Activated CD8-positive, alpha-beta T cell treated with anti-CD3 and anti-CD28 coated beads, Interleukin-2, amount 10 ng/mL, durations not matched to agents 7 days and 5 days (primary cell): Measurements from ENCODE around the gene SERPINH1. TPM values are rescaled to one million over a fixed set of nuclear protein-coding genes. Genes with fewer than 3 reads are reported as not detected.

Experiments used
- ATAC-seq: fragments of 150-1000 bp; cut with Tn5 transposase; one replicate; pipeline ENCODE4 v1.10.0; 2021; ENCODE audit warnings: moderate library complexity
- CTCF ChIA-PET: fragments of 350-600 bp; sonication (Branson Sonifier 250); formaldehyde crosslinking; loops from one replicate; lab custom pipeline; 2021; ENCODE audit warnings: antibody characterized with exemption; lab: Charles Lee
- POLR2A ChIA-PET: fragments of 350-600 bp; sonication (Branson Sonifier 250); formaldehyde crosslinking; loops from one replicate; lab custom pipeline; 2021; ENCODE audit warnings: antibody characterized with exemption; lab: Charles Lee
- DNase-seq: peaks from one replicate; pipeline ENCODE4 v3.0.0-alpha.2; 2020
- H3K27ac Mint-ChIP-seq: one replicate; pipeline ENCODE4 v1.8.0; 2021; ENCODE audit warnings: mild to moderate bottlenecking, mixed read lengths
- H3K27me3 Mint-ChIP-seq: one replicate; pipeline ENCODE4 v1.8.0; 2021; ENCODE audit warnings: low read depth, mixed read lengths
- H3K36me3 Mint-ChIP-seq: one replicate; pipeline ENCODE4 v1.8.0; 2021; ENCODE audit warnings: low read depth, mixed read lengths
- H3K4me1 Mint-ChIP-seq: one replicate; pipeline ENCODE4 v1.8.0; 2021; ENCODE audit warnings: low read depth, mixed read lengths
- H3K4me3 Mint-ChIP-seq: one replicate; pipeline ENCODE4 v1.8.0; 2021; ENCODE audit warnings: mild to moderate bottlenecking, mixed read lengths
- H3K9me3 Mint-ChIP-seq: one replicate; pipeline ENCODE4 v1.8.0; 2022; ENCODE audit warnings: mixed read lengths; ENCODE audit not compliant: insufficient read depth
- total RNA-seq, 2 experiments: library from RNA; stranded (reverse); gene quantifications; one replicate each; pipeline ENCODE4 v1.2.3, GENCODE V29; 2021

Gene SERPINH1
- total RNA-seq, 2 experiments from 2014 or later: 9.3 to 10.8 TPM

DNA sequence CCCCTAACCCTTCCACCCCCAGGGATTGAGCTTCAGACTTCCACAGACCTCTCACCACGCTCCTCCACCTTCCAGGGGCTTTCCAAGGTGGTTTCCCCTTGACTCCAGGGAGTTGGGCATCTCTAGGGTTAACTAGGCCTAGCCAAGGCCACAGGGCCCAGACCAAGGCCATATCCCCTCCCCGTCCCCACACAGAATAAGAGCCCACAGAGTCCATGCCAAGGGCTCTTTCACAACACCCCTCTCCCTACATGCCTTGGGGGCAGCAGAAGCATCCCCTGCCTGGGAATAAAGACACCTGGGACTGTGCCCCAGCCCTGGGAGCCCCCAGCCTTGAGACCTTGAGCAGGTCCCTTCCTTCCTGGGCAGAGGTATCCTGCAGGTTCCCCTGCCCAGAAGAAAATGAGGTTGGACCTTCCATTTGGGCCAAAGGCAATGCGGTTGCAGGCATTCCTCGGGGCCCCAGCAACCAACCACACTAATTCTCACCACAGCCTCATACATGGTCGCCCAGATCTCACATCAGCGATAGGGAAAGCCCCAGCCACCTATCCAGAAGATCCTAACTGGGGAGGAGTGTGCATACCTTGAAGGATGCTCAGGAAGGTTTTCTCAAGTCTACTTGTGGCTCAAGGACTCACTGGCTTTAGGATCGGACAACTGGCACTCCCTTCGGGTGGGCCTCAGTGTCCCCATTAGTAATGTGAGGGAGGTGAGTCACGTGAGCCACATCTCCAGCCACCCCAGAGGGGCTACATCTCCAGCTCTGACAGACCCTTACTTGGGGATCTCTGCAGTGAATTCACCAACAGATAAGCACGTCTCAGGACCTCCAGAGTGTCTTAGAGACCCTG lies 38.0 kb upstream of the SERPINH1 start:
- H3K36me3 Mint-ChIP-seq: no peaks in the 10 kb centered on the region
- ChIA-PET CTCF (interaction anchor here (0.9 to 13.0 kb wide), 8 partner anchors 8 to 81 kb away, joined by 3 to 237 read pairs (median 3); no protein-coding TSS in a partner anchor), POLR2A (interaction anchor here (1.4 kb wide), 1 partner anchor 49 kb away, joined by 4 read pairs; no protein-coding TSS in a partner anchor)
- H3K27ac Mint-ChIP-seq: no peak overlapping the region
- H3K9me3 Mint-ChIP-seq: no peaks in the 10 kb centered on the region
- ATAC-seq (no peak), DNase-seq (no peak)
- peaks cover 28% of the 10 kb centered on the region for H3K27me3 Mint-ChIP-seq
- peak overlapping the region; percentile 82 for H3K4me3 Mint-ChIP-seq
- peaks cover 26% of the 10 kb centered on the region for H3K4me1 Mint-ChIP-seq

DNA sequence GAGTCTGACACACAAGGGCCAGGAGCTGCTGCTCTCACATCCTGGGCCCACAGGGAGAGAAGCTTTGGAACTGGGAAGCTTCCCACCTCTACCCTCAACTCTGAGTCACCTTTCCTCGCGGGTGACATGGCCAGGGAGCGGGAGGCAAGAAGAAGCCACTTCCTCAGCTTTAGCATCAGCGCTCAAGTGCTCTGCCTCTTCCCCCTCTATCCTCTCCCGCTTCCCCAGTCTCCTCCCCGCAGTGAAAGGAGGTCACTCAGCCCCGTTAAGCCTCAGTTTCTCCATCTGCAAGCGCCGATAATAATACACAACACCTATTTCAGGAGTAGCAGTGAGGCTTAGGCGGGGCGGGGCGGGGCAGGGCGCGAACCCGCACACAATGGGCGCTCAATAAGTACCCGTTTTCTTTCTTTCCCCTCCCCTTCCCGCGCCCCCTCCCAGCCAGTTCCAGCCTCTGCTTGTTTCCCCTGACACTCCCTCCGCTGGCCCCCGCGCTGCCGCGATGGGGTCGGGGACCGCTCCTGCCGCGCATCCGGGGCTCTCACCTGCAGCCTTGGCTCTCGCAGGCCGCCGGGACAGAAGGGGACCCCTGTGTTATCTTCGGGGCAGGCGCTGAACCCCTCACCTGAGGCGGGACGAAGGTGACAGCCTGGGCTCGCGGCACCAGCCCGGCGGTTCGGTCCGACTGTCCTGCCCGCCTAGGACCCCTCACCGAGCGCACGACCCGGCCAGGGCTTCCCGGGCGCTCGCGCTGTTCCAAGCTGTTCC lies 37.2 kb upstream of the SERPINH1 start:
- ATAC-seq (peak; percentile 27), DNase-seq (peak; percentile 49)
- Mint-ChIP-seq H3K9me3 (no peaks in the 10 kb centered on the region), H3K4me1 (peaks cover 26% of the 10 kb centered on the region), H3K4me3 (peak overlapping the region; percentile 82), H3K36me3 (no peaks in the 10 kb centered on the region), H3K27me3 (peaks cover 28% of the 10 kb centered on the region), H3K27ac (peak overlapping the region; percentile 59)
- ChIA-PET CTCF (interaction anchor here (0.8 to 13.0 kb wide), 15 partner anchors 8 to 101 kb away, joined by 3 to 237 read pairs (median 4); no protein-coding TSS in a partner anchor), POLR2A (interaction anchor here (1.0 kb wide), 1 partner anchor 84 kb away, joined by 3 read pairs; no protein-coding TSS in a partner anchor)

DNA sequence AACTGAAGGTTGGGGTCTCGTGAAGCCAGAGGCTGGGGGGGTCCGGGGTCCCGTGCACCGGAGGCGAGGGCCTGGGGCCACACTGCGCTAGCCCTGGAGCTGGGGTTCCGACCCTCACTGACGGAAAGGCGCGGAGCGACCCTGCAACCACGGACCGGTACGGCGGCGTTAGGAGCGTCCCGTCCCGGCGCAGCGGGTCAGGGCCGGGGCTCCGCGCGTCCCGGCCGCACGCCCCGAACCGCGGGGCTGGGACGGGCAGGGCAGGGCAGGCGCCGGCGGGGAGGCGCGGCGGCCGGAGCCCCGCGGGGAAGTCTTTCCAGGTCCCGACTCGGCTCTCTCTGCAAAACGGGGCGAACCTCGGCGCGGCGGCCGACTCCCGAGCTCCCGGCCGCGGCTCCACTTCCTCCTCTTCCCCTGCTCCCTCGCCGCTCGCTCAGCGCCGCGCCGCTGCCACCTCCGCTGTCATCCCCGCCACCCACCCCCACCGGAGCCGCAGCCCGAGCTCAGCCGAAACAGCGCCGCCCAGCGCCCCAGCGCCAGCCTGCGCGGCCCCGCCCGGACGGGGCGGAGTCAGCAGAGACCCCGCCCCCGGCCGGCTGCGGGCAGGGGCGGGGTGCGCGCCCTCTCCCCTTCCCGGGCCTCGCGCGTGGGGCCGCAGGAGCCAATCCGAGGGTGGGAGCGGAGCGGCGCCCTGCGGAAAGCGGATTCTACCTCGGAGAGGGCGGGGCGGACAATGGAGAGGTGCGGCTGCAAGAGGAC lies 36.4 kb upstream of the SERPINH1 start, which contains the start of gene GDPD5:
TSS of gene GDPD5 (minus strand) at position 509 of the 759 bp plus-strand sequence. CDS start 48,206 bp downstream, outside the sequence.
- Mint-ChIP-seq H3K4me3 (peak within 1 kb of the TSS; percentile 82), H3K4me1 (peaks cover 27% of the 10 kb centered on the region), H3K27me3 (peaks cover 28% of the 10 kb centered on the region), H3K9me3 (no peaks in the 10 kb centered on the region), H3K36me3 (no peaks in the 10 kb centered on the region), H3K27ac (peak within 1 kb of the TSS; percentile 69)
- peak; percentile 88 for DNase-seq
- POLR2A ChIA-PET: interaction anchor here (0.6 to 1.0 kb wide), 2 partner anchors 84 to 173 kb away, joined by 3 to 4 read pairs; no protein-coding TSS in a partner anchor
- CTCF ChIA-PET: interaction anchor here (0.6 to 13.0 kb wide), 18 partner anchors 9 to 117 kb away, joined by 3 to 237 read pairs (median 4); no protein-coding TSS in a partner anchor
- peak; percentile 90 for ATAC-seq

DNA sequence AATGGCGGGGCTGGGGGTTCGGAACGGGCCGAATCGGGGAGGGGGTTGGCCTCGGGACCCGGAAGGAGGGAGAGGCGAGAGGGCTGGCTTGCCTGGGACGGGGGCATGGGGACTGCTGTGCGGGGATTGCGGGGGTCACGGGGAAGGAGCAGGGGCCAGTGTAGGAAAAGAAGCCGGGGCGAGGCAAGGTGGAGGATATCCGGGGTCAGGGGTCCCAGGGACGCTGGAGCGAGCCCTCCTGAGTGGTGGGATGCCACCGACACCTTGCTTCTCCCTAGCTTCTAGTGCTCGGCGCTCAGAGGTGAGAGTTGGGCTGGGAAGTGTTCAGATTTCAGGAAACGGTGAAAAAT lies 35.9 kb upstream of the SERPINH1 start:
- Mint-ChIP-seq H3K36me3 (no peaks in the 10 kb centered on the region), H3K4me1 (peaks cover 33% of the 10 kb centered on the region), H3K9me3 (no peaks in the 10 kb centered on the region), H3K27ac (peak overlapping the region; percentile 69), H3K27me3 (peaks cover 28% of the 10 kb centered on the region), H3K4me3 (peak overlapping the region; percentile 77)
- no peak for DNase-seq
- POLR2A ChIA-PET: no interaction called here
- CTCF ChIA-PET: interaction anchor here (1.0 to 13.0 kb wide), 8 partner anchors 8 to 84 kb away, joined by 3 to 237 read pairs (median 4); no protein-coding TSS in a partner anchor
- ATAC-seq: no peak

DNA sequence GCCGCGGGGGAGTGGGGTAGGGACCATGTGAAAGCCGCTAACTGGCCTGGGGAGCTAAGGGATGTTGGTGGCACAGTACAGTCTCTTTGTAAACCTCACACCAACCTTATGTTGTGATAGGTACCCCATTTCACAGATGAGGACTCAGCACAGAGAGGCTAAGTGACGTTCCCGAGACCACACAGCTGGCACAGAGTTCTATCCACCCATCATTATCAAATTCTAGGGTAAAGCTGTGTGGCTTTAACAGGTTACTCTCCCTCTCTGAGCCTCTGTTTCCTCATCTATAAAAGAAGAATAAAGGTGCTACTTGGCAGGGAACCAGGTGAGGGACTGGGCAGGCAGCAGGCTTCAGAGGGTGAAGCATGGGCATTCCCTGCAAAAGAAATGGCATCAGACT lies 34.9 kb upstream of the SERPINH1 start:
- DNase-seq (no peak), ATAC-seq (no peak)
- no peaks in the 10 kb centered on the region for H3K36me3 Mint-ChIP-seq
- H3K27me3 Mint-ChIP-seq: peaks cover 28% of the 10 kb centered on the region
- ChIA-PET CTCF (interaction anchor here (13.0 kb wide), 1 partner anchor 85 kb away, joined by 237 read pairs; no protein-coding TSS in a partner anchor), POLR2A (interaction anchor here (0.6 kb wide), 1 partner anchor 93 kb away, joined by 3 read pairs; no protein-coding TSS in a partner anchor)
- H3K4me3 Mint-ChIP-seq: peak overlapping the region; percentile 77
- H3K27ac Mint-ChIP-seq: no peak overlapping the region
- H3K4me1 Mint-ChIP-seq: peaks cover 42% of the 10 kb centered on the region
- no peaks in the 10 kb centered on the region for H3K9me3 Mint-ChIP-seq

DNA sequence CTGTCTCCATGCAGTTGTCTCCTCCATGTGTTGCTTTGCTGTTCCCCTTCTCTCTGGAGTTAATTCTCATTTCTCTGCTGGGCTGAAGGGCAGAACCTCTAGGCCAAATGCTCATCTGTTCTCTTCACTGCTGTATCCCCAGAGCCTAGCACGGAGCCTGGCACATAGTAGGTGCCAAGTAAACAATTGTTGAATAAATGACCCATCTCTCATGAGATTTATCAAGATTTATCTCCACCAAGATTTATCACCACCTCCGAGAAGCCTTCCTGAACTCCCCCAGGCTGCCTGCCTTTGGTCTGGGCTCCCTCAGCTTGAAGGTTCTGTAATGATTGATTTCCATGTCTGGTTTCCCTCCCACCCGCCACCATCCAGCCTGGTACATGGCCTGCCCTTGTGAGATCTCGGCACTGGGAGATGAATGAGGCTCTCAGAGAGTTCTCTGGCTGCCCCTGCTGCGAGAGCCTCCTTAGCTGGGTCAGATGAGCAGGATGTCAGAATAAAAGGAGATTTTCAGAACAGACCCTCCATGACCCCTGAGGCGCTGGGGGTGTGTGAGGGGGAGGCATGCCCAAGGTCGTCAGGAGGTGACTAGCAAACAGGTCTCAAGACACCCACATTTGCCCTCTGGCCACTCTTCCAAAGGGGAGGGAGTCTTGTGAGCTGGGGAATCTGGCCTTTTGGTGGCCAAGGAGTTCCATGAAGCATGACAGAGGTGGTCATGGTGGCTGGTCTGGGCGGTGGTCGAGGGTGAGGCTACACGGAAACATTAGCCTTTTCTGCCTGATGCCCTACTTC lies 33.9 kb upstream of the SERPINH1 start:
- ChIA-PET CTCF (interaction anchor here (0.8 to 13.0 kb wide), 6 partner anchors 77 to 248 kb away, joined by 3 to 237 read pairs (median 8); no protein-coding TSS in a partner anchor), POLR2A (interaction anchor here (0.6 to 1.2 kb wide), 2 partner anchors 43 to 138 kb away, joined by 3 read pairs; no protein-coding TSS in a partner anchor)
- peak overlapping the region; percentile 17 for H3K4me3 Mint-ChIP-seq
- H3K36me3 Mint-ChIP-seq: no peaks in the 10 kb centered on the region
- DNase-seq: no peak
- peaks cover 28% of the 10 kb centered on the region for H3K27me3 Mint-ChIP-seq
- no peaks in the 10 kb centered on the region for H3K9me3 Mint-ChIP-seq
- H3K4me1 Mint-ChIP-seq: peaks cover 45% of the 10 kb centered on the region
- H3K27ac Mint-ChIP-seq: no peak overlapping the region
- ATAC-seq: no peak

DNA sequence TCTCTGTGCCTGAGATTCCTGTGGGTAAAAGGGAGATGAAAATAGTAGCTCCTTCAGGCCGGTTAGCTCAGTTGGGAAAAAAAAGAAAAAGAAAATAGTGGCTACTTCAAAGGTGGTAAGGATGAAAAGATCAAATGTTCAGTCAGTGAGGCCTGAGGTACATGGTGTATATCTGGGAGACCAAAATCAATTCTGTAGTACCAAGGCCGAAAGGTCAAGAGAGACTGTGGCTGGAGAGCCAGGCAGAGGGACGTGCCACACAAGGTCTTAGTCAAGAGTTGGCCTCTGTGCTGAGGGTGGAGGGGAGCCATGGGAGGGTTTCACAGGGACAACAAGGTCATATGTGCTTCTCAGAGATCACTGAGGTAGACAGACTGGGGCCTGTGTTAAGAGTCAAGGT lies 31.5 kb upstream of the SERPINH1 start:
- Mint-ChIP-seq H3K9me3 (no peaks in the 10 kb centered on the region), H3K27ac (peak overlapping the region; percentile 2), H3K4me1 (peaks cover 47% of the 10 kb centered on the region), H3K36me3 (no peaks in the 10 kb centered on the region), H3K4me3 (no peak overlapping the region), H3K27me3 (peaks cover 13% of the 10 kb centered on the region)
- no peak for DNase-seq
- POLR2A ChIA-PET: interaction anchor here (0.9 kb wide), 1 partner anchor 89 kb away, joined by 3 read pairs; no protein-coding TSS in a partner anchor
- CTCF ChIA-PET: interaction anchor here (1.0 to 13.0 kb wide), 8 partner anchors 10 to 141 kb away, joined by 3 to 237 read pairs (median 14); no protein-coding TSS in a partner anchor
- ATAC-seq: no peak

DNA sequence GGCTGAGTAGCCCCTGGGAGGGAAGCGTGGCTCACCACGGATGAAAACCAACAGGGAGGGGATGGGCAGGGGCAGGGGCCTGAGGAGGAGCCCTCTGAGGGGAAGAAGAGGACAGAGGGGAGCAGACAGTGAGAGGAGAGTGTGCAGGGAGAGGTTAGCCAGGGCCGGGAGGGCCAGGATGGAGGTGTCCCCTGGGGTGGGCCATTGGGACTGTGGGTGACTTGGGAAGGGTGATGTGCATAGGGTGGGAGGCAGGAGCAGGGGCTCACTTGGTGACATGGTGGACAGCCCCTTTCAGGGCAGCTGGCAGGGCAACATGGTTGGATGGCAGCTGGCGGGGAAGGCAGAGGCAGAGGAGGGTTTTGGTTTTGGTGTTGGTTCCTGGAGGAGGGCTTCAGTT lies 30.7 kb upstream of the SERPINH1 start:
- DNase-seq: no peak
- no peak for ATAC-seq
- POLR2A ChIA-PET: no interaction called here
- H3K4me3 Mint-ChIP-seq: no peak overlapping the region
- H3K27me3 Mint-ChIP-seq: peaks cover 13% of the 10 kb centered on the region
- CTCF ChIA-PET: interaction anchor here (0.7 to 13.0 kb wide), 26 partner anchors 11 to 274 kb away, joined by 3 to 237 read pairs (median 4); no protein-coding TSS in a partner anchor
- H3K27ac Mint-ChIP-seq: peak overlapping the region; percentile 47
- H3K4me1 Mint-ChIP-seq: peaks cover 53% of the 10 kb centered on the region
- no peaks in the 10 kb centered on the region for H3K36me3 Mint-ChIP-seq
- no peaks in the 10 kb centered on the region for H3K9me3 Mint-ChIP-seq

DNA sequence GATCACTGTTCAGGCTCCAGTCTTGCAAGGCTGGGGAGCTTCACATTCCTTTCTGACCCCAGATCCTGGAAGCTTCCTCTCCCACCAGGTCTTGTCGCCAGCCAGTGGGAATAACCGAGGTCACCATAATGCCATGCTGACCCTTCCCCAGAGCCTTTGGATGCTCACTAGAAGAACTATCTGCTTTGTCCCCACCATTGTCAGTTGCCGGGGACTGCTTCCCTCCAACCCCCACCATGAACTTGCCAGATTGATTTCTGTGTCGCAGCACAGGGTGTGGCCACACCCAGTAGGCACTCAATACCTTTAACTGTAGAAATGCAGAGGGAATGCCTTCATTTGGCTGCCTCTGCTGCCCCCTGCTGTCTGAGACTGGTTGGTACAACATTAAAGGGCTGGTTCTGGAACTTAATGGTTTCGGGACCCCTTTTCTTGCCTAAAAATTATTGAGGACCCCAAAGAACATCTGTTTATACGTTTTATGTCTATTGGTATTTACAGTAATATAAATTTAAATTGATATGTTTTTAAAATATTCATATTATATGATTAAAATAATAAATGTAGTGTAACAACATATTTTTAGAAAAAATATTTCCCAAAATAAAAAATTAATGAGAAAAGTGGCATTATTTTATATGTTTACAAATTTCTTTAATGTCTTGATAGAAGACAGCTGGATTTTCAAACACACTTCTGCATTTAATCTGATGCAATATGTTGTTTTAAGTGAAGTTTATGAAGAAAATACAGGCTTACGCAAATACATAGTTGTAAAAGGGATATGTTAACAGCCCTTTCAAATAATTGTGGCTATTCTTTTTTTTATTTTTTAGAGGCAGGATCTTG lies 29.6 kb upstream of the SERPINH1 start:
- CTCF ChIA-PET: interaction anchor here (0.6 to 13.0 kb wide), 33 partner anchors 12 to 275 kb away, joined by 3 to 237 read pairs (median 4); no protein-coding TSS in a partner anchor
- H3K27me3 Mint-ChIP-seq: peaks cover 9% of the 10 kb centered on the region
- H3K4me3 Mint-ChIP-seq: peak overlapping the region; percentile 1
- ATAC-seq: peak; percentile 85
- peak overlapping the region; percentile 61 for H3K27ac Mint-ChIP-seq
- DNase-seq: peak; percentile 90
- H3K9me3 Mint-ChIP-seq: no peaks in the 10 kb centered on the region
- no peaks in the 10 kb centered on the region for H3K36me3 Mint-ChIP-seq
- POLR2A ChIA-PET: no interaction called here
- H3K4me1 Mint-ChIP-seq: peaks cover 59% of the 10 kb centered on the region
